ENCODE measurements around the gene ZFYVE28.

DNA sequence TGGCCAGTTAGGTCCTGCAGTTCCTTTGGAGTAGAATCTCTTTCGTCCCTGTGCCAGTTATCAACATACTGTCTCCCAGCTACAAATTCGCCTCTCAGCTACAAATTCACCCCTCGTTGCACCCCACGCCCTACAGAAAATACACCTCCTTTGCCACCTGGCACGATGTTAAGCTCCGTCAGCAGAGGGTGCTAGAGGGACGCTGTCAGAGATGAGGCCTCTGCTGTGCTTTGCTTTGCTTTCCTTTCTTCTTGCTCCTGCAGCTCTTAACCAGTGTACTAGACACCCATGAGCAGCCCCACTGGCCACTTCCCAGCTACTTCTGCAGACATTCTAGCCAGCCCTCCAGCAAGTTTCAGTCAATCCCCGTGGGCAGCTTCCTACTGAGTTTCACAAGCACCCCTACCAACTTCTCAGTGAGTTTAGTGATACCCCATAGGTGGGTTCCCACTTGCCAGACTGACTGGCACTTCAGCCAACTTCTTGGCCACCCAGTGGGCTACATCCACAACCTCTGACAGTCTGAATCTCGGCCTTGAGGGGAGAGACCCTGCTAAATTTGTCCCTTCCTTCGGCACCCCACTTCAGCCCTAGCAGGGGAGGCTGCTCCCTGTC lies 198.3 kb downstream of the ZFYVE28 start:
- TF ChIP-seq, protein P1, sequence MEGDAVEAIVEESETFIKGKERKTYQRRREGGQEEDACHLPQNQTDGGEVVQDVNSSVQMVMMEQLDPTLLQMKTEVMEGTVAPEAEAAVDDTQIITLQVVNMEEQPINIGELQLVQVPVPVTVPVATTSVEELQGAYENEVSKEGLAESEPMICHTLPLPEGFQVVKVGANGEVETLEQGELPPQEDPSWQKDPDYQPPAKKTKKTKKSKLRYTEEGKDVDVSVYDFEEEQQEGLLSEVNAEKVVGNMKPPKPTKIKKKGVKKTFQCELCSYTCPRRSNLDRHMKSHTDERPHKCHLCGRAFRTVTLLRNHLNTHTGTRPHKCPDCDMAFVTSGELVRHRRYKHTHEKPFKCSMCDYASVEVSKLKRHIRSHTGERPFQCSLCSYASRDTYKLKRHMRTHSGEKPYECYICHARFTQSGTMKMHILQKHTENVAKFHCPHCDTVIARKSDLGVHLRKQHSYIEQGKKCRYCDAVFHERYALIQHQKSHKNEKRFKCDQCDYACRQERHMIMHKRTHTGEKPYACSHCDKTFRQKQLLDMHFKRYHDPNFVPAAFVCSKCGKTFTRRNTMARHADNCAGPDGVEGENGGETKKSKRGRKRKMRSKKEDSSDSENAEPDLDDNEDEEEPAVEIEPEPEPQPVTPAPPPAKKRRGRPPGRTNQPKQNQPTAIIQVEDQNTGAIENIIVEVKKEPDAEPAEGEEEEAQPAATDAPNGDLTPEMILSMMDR (IDR thresholded peaks at IDR 0.05): peak; percentile 79 to 82 (median 79)
- no peak for TF ChIP-seq EP300 (IDR thresholded peaks at IDR 0.05; ENCODE audit: low read depth)
- TF ChIP-seq POLR2A (IDR thresholded peaks at IDR 0.05): no peak
- TF ChIP-seq POLR2AphosphoS5 (IDR thresholded peaks at IDR 0.05): no peak
